ENCODE results near the gene NOM1. TPM values are rescaled to one million over a fixed set of nuclear protein-coding genes. Genes with fewer than 3 reads are reported as not detected.

The NOM1 gene
- total RNA-seq, 1 experiment from 2014 or later: 30.3 TPM

- Histone ChIP-seq H3K36me3 (ENCODE audit: control insufficient read depth, insufficient read depth, low read length) (no peaks in the 10 kb centered on the region), H3K9me3 (ENCODE audit: control insufficient read depth, insufficient read depth, low read depth, low read length) (no peaks in the 10 kb centered on the region), H3K27ac (ENCODE audit: low read length) (no peak overlapping the region), H3K27me3 (ENCODE audit: control insufficient read depth, insufficient read depth, low read length) (no peaks in the 10 kb centered on the region), H3K4me3 (ENCODE audit: low read depth in 2 of 2, low read length in 2 of 2) (no peak overlapping the region), H3K4me1 (ENCODE audit: control insufficient read depth, insufficient read depth, low read length) (no peaks in the 10 kb centered on the region)
- TF ChIP-seq SIN3A (IDR thresholded peaks at IDR 0.05; ENCODE audit: borderline replicate concordance, insufficient read depth, low read depth, low read length) (no peak), TCF7L2 (IDR thresholded peaks at IDR 0.05; ENCODE audit: low read depth, low read length) (no peak), CTCF (IDR thresholded peaks at IDR 0.05) (no peak), REST (IDR thresholded peaks at IDR 0.05; ENCODE audit: insufficient read depth in 1 of 2, low read depth in 2 of 2, low read length in 1 of 2) (no peak), POLR2AphosphoS5 (IDR thresholded peaks at IDR 0.05; ENCODE audit: low read depth, low read length) (no peak)
- in situ Hi-C loops (cut with HindIII; ENCODE audit: low pct_unique_long_range_greater_than_20kb, low sequenced_read_pairs) (no loop called here), intact Hi-C loops (cut with micrococcal nuclease; ENCODE audit: unreplicated experiment) (no loop called here)
- ChIA-PET POLR2A (no interaction called here), CTCF (no interaction called here)
- ATAC-seq (no peak), DNase-seq (ENCODE audit: low read depth, low spot score) (no peak)
- BruUV-seq (replicated peaks): no TSS peak
These were observed 21.1 kb upstream of the NOM1 start for GRCh38 chr7:156928406-156928747.

GRCh38 chr7:156929789-156930539 lies 19.5 kb upstream of the NOM1 start:
- no peak for TF ChIP-seq SIN3A (IDR thresholded peaks at IDR 0.05; ENCODE audit: borderline replicate concordance, insufficient read depth, low read depth, low read length)
- Histone ChIP-seq H3K9me3 (ENCODE audit: control insufficient read depth, insufficient read depth, low read depth, low read length) (no peaks in the 10 kb centered on the region), H3K36me3 (ENCODE audit: control insufficient read depth, insufficient read depth, low read length) (no peaks in the 10 kb centered on the region), H3K4me3 (ENCODE audit: low read depth in 2 of 2, low read length in 2 of 2) (no peak overlapping the region), H3K4me1 (ENCODE audit: control insufficient read depth, insufficient read depth, low read length) (no peaks in the 10 kb centered on the region), H3K27ac (ENCODE audit: low read length) (no peak overlapping the region), H3K27me3 (ENCODE audit: control insufficient read depth, insufficient read depth, low read length) (no peaks in the 10 kb centered on the region)
- no TSS peak for BruUV-seq (replicated peaks)
- ChIA-PET POLR2A (no interaction called here), CTCF (interaction anchor here (0.6 kb wide), 1 partner anchor 37 kb away, joined by 4 read pairs; the partner anchor contains the start of gene LMBR1)
- in situ Hi-C loops (cut with HindIII; ENCODE audit: low pct_unique_long_range_greater_than_20kb, low sequenced_read_pairs) (no loop called here), intact Hi-C loops (cut with micrococcal nuclease; ENCODE audit: unreplicated experiment) (no loop called here)
- DNase-seq (ENCODE audit: low read depth, low spot score): no peak
- no peak for ATAC-seq

GRCh38 chr7:156932006-156932405 lies 17.5 kb upstream of the NOM1 start:
- in situ Hi-C loops (cut with HindIII; ENCODE audit: low pct_unique_long_range_greater_than_20kb, low sequenced_read_pairs) (no loop called here), intact Hi-C loops (cut with micrococcal nuclease; ENCODE audit: unreplicated experiment) (no loop called here)
- Histone ChIP-seq H3K9me3 (ENCODE audit: control insufficient read depth, insufficient read depth, low read depth, low read length) (no peaks in the 10 kb centered on the region), H3K36me3 (ENCODE audit: control insufficient read depth, insufficient read depth, low read length) (no peaks in the 10 kb centered on the region), H3K4me1 (ENCODE audit: control insufficient read depth, insufficient read depth, low read length) (no peaks in the 10 kb centered on the region), H3K27ac (ENCODE audit: low read length) (no peak overlapping the region), H3K4me3 (ENCODE audit: low read depth in 2 of 2, low read length in 2 of 2) (no peak overlapping the region), H3K27me3 (ENCODE audit: control insufficient read depth, insufficient read depth, low read length) (no peaks in the 10 kb centered on the region)
- no TSS peak for BruUV-seq (replicated peaks)
- ATAC-seq (no peak), DNase-seq (ENCODE audit: low read depth, low spot score) (no peak)
- ChIA-PET POLR2A (no interaction called here), CTCF (no interaction called here)
- no peak for TF ChIP-seq POLR2AphosphoS5 (IDR thresholded peaks at IDR 0.05; ENCODE audit: low read depth, low read length)
- no peak for TF ChIP-seq REST (IDR thresholded peaks at IDR 0.05; ENCODE audit: insufficient read depth in 1 of 2, low read depth in 2 of 2, low read length in 1 of 2)
- no peak for TF ChIP-seq SIN3A (IDR thresholded peaks at IDR 0.05; ENCODE audit: borderline replicate concordance, insufficient read depth, low read depth, low read length)
- no peak for TF ChIP-seq TCF7L2 (IDR thresholded peaks at IDR 0.05; ENCODE audit: low read depth, low read length)
- no peak for TF ChIP-seq CTCF (IDR thresholded peaks at IDR 0.05)

All from Panc1 (cell line).